Natural killer cell (primary cell): Measurements from ENCODE around the gene GFOD1. TPM values are rescaled to one million over a fixed set of nuclear protein-coding genes. Genes with fewer than 3 reads are reported as not detected.

ENCODE experiments used
- ATAC-seq, 3 donors: fragments of 150-1000 bp in 2 of 3; fragments of 200-7000 bp in 1 of 3; cut with Tn5 transposase; 1 replicate in 1 of 3; 2 replicates in 2 of 3; pipeline ENCODE4 v1.10.0; 2021; ENCODE audit warnings: mild to moderate bottlenecking in 2 of 3, moderate library complexity in 2 of 3
- DNase-seq, 2 donors: peaks; one replicate each; pipeline versions ENCODE4 v3.0.0 to v3.0.0-alpha.2; 2013 to 2021; ENCODE audit warnings: mixed read lengths in 1 of 2
- H3K27ac ChIP-seq: one replicate; pipeline ENCODE4 v1.5.1; 2013; ENCODE audit warnings: mild to moderate bottlenecking, low read length
- H3K27me3 ChIP-seq: one replicate; pipeline ENCODE4 v1.6.1; 2013; ENCODE audit warnings: low read length; ENCODE audit not compliant: control insufficient read depth, insufficient read depth
- H3K36me3 ChIP-seq: one replicate; pipeline ENCODE4 v1.6.1; 2013; ENCODE audit warnings: low read length; ENCODE audit not compliant: control insufficient read depth, insufficient read depth
- H3K4me1 ChIP-seq: one replicate; pipeline ENCODE4 v1.6.1; 2013; ENCODE audit warnings: low read length; ENCODE audit not compliant: control insufficient read depth, insufficient read depth
- H3K4me3 ChIP-seq: one replicate; pipeline ENCODE4 v1.5.1; 2013; ENCODE audit warnings: low read length
- H3K9me3 ChIP-seq: one replicate; pipeline ENCODE4 v1.6.1; 2013; ENCODE audit warnings: low read length; ENCODE audit not compliant: control insufficient read depth, insufficient read depth
- H3K27ac Mint-ChIP-seq, 2 donors: one replicate each; pipeline ENCODE4 v1.8.0; 2022; ENCODE audit warnings: mild to moderate bottlenecking in 2 of 2, mixed read lengths in 2 of 2, moderate library complexity in 1 of 2
- H3K27me3 Mint-ChIP-seq, 2 donors: one replicate each; pipeline ENCODE4 v1.8.0; 2022; ENCODE audit warnings: low read depth in 2 of 2, mixed read lengths in 2 of 2
- H3K36me3 Mint-ChIP-seq: one replicate; pipeline ENCODE4 v1.8.0; 2022; ENCODE audit warnings: mixed read lengths
- H3K4me1 Mint-ChIP-seq, 2 donors: one replicate each; pipeline ENCODE4 v1.8.0; 2022; ENCODE audit warnings: mixed read lengths in 2 of 2
- H3K4me3 Mint-ChIP-seq: one replicate; pipeline ENCODE4 v1.8.0; 2022; ENCODE audit warnings: mild to moderate bottlenecking, moderate library complexity, mixed read lengths
- H3K9me3 Mint-ChIP-seq, 2 donors: one replicate each; pipeline ENCODE4 v1.8.0; 2022; ENCODE audit warnings: mixed read lengths in 2 of 2
- WGBS: methylation state at CpG from one replicate; pipeline ENCODE4 v1.1.7; 2013; ENCODE audit warnings: missing lambda C conversion rate; ENCODE audit not compliant: insufficient coverage; 5-methylcytosine and 5-hydroxymethylcytosine counted together
- intact Hi-C: fragments of 100-400 bp; cut with micrococcal nuclease; formaldehyde crosslinking; loops from one replicate; pipeline ENCODE4 v1.14.2; 2022
- total RNA-seq, 4 donors: library from RNA; stranded (reverse); fragments of 120-200 nt in 1 of 4; gene quantifications; one replicate each; pipeline versions ENCODE4 v1.2.3 to v1.2.4, GENCODE V29; 2013 to 2022
- TF ChIP-seq, protein P1 (sequence below): fragments of 200-600 bp; IDR thresholded peaks from one replicate; pipeline ENCODE4 v1.8.0; 2022; ENCODE audit warnings: antibody characterized with exemption

The GFOD1 gene
- total RNA-seq, 3 donors from 2014 or later (not counting 1 experiment from before 2014, with no cell fraction given) = 59.7 to 74.5 (median 71.2) TPM

DNA sequence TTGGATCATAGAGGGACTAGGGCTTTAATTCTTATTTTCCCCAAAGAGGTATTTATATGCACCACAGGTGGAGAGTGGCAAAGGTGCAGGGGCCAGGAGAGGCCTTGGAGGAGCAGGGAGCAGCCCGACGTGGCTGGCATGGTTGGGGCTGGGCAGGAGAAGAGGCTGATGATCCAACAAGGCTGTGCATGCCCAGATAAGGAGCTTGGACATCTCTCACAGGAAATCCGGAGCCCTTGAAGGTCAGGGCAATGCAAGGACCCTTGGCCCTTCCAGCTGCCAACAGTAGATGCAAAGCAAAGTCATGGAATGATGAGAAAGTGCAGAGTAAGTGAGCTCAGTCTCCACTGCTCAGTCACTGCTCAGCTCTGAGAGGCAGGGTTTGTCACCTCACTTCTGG, 47.1 kb upstream of the GFOD1 start:
- TF ChIP-seq, protein P1, sequence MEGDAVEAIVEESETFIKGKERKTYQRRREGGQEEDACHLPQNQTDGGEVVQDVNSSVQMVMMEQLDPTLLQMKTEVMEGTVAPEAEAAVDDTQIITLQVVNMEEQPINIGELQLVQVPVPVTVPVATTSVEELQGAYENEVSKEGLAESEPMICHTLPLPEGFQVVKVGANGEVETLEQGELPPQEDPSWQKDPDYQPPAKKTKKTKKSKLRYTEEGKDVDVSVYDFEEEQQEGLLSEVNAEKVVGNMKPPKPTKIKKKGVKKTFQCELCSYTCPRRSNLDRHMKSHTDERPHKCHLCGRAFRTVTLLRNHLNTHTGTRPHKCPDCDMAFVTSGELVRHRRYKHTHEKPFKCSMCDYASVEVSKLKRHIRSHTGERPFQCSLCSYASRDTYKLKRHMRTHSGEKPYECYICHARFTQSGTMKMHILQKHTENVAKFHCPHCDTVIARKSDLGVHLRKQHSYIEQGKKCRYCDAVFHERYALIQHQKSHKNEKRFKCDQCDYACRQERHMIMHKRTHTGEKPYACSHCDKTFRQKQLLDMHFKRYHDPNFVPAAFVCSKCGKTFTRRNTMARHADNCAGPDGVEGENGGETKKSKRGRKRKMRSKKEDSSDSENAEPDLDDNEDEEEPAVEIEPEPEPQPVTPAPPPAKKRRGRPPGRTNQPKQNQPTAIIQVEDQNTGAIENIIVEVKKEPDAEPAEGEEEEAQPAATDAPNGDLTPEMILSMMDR = no peak
- Mint-ChIP-seq H3K9me3 (no peaks in the 10 kb centered on the region), H3K27me3 (no peaks in the 10 kb centered on the region), H3K4me3 (no peak overlapping the region), H3K36me3 (no peaks in the 10 kb centered on the region), H3K4me1 (no peaks in the 10 kb centered on the region), H3K27ac (no peak overlapping the region)
- 94% methylated on average over 3 of the region's 3 CpGs for WGBS
- no peaks in the 10 kb centered on the region for H3K4me1 ChIP-seq
- no peak overlapping the region for H3K27ac ChIP-seq
- H3K9me3 ChIP-seq = no peaks in the 10 kb centered on the region
- ATAC-seq = no peak
- no peak overlapping the region for H3K4me3 ChIP-seq
- H3K27me3 ChIP-seq = no peaks in the 10 kb centered on the region
- no peaks in the 10 kb centered on the region for H3K36me3 ChIP-seq
- intact Hi-C loops = no loop called here
- DNase-seq = no peak

DNA sequence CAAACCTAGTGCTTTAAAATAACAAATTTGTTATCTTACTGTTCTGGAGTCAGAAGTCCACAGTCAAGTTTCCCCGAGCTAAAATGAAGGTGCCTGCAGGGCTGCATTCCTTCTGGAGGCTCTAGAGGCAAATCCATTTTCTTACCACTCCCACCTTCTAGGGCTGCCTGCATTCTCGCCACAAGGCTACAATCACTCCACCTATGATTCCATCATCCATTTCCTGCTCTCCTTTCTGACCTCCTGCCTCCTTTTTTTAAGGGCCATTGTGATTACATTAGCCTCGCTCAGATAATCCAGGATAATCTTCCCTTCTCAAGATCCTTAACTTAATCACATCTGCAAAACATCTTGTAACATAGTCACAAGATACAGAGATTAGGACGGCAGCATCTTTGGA, 44.6 kb upstream of the GFOD1 start:
- peaks cover 8% of the 10 kb centered on the region for H3K4me1 ChIP-seq
- no peaks in the 10 kb centered on the region for H3K9me3 Mint-ChIP-seq
- no peak for ATAC-seq
- H3K27me3 ChIP-seq = no peaks in the 10 kb centered on the region
- H3K36me3 ChIP-seq = no peaks in the 10 kb centered on the region
- no peak overlapping the region for H3K4me3 ChIP-seq
- no peak for DNase-seq
- no peaks in the 10 kb centered on the region for H3K9me3 ChIP-seq
- no peak overlapping the region for H3K27ac ChIP-seq
- no peak overlapping the region for H3K4me3 Mint-ChIP-seq
- TF ChIP-seq, protein P1 = no peak
- 93% methylated on average over 4 of the region's 4 CpGs for WGBS
- intact Hi-C loops = no loop called here
- H3K36me3 Mint-ChIP-seq = no peaks in the 10 kb centered on the region
- H3K4me1 Mint-ChIP-seq = peaks cover 10% of the 10 kb centered on the region in 2 donors
- H3K27ac Mint-ChIP-seq = no peak overlapping the region
- no peaks in the 10 kb centered on the region for H3K27me3 Mint-ChIP-seq

DNA sequence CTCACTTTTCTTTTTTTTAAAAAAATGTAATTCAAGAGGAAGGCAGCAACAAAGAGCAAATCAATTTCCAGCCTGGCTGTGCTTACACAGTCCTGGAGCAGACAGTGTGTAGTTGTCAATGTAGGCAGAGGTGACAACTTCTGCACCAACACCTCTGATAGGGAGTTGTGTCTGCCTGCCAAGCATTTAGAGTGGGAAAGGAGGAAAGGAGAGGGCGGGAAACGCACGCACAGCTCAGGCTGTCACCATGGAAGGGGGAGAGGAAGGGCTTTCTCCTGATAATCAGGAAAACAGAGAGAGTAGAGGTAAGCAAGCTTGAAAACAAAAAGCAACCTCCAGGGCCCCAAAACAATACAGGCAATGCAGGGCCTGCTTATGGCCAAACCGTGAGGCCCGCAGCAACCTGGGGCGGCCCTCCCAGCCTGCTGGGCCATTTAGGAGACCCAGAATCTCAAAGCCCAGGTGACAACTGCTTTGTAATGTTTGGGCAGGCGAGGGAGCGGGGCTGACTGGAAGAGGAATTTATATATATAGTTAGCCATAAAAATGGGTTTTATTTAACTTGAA, 41.5 kb upstream of the GFOD1 start:
- Mint-ChIP-seq H3K4me1 (peaks cover 17 to 24% of the 10 kb centered on the region in 2 donors), H3K9me3 (no peaks in the 10 kb centered on the region), H3K27me3 (no peaks in the 10 kb centered on the region), H3K36me3 (no peaks in the 10 kb centered on the region), H3K27ac (no peak overlapping the region), H3K4me3 (no peak overlapping the region)
- TF ChIP-seq, protein P1 = no peak
- peaks cover 19% of the 10 kb centered on the region for H3K4me1 ChIP-seq
- WGBS = 96% methylated on average over 7 of the region's 8 CpGs
- DNase-seq = no peak
- H3K27me3 ChIP-seq = no peaks in the 10 kb centered on the region
- H3K36me3 ChIP-seq = no peaks in the 10 kb centered on the region
- no peak overlapping the region for H3K27ac ChIP-seq
- H3K4me3 ChIP-seq = no peak overlapping the region
- intact Hi-C loops = loop anchor here (5.0 kb wide), 2 partner anchors 42 to 102 kb away; partner anchors contain the start of gene GFOD1
- no peak for ATAC-seq
- H3K9me3 ChIP-seq = no peaks in the 10 kb centered on the region

DNA sequence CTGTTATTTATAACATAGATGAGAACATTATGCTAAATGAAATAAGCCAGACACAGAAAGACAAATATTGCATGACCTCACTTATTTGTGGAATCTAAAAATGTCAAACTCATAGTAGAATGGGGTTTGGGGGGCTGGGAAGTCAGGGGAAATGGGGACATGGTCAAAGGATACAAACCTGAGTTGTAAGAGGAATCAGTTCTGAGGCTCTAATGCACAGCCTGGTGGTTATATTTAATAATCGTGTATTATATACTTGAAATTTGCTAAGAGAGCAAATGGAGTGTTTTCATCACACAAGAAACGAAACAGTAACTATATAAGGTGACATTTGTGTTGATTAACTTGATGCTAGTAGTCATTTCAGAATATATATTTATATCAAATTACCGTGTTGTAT, 40.8 kb upstream of the GFOD1 start:
- Mint-ChIP-seq H3K4me1 (peaks cover 17 to 24% of the 10 kb centered on the region in 2 donors), H3K27ac (peak overlapping the region in 1 of 2 donors; percentile 83), H3K27me3 (no peaks in the 10 kb centered on the region), H3K9me3 (no peaks in the 10 kb centered on the region), H3K4me3 (peak overlapping the region; percentile 17), H3K36me3 (no peaks in the 10 kb centered on the region)
- intact Hi-C loops = loop anchor here (5.0 kb wide), 2 partner anchors 41 to 101 kb away; partner anchors contain the start of gene GFOD1
- Histone ChIP-seq H3K9me3 (no peaks in the 10 kb centered on the region), H3K4me1 (peaks cover 19% of the 10 kb centered on the region), H3K36me3 (no peaks in the 10 kb centered on the region), H3K27ac (no peak overlapping the region), H3K4me3 (no peak overlapping the region), H3K27me3 (no peaks in the 10 kb centered on the region)
- TF ChIP-seq, protein P1 = no peak
- no peak for ATAC-seq
- DNase-seq = no peak
- 60% methylated on average over 1 of the region's 3 CpGs for WGBS
